AG10803 (cell line): ENCODE measurements around the gene FAM200C.

ENCODE experiments used
- DNase-seq: peaks from one replicate; pipeline ENCODE4 v3.0.0; 2010; ENCODE audit warnings: low read depth
- H3K4me3 ChIP-seq: 2 replicates; pipeline ENCODE4 v1.5.1; 2011; ENCODE audit warnings: mild to moderate bottlenecking, low read length, control low read depth
- TF ChIP-seq, protein P1 (sequence below): conservative IDR thresholded peaks from 2 replicates; pipeline ENCODE4 v1.5.1; 2011; ENCODE audit warnings: mild to moderate bottlenecking, low read length, control low read depth, inconsistent platforms

Gene FAM200C

GRCh38 chr5:160369990-160370712 is 29.7 kb downstream of the FAM200C start, which contains the start of gene C1QTNF2:
TSS of gene C1QTNF2 (minus strand) at chr5:160370626. CDS start at chr5:160355011, 15,615 bp downstream.
- TF ChIP-seq, protein P1, sequence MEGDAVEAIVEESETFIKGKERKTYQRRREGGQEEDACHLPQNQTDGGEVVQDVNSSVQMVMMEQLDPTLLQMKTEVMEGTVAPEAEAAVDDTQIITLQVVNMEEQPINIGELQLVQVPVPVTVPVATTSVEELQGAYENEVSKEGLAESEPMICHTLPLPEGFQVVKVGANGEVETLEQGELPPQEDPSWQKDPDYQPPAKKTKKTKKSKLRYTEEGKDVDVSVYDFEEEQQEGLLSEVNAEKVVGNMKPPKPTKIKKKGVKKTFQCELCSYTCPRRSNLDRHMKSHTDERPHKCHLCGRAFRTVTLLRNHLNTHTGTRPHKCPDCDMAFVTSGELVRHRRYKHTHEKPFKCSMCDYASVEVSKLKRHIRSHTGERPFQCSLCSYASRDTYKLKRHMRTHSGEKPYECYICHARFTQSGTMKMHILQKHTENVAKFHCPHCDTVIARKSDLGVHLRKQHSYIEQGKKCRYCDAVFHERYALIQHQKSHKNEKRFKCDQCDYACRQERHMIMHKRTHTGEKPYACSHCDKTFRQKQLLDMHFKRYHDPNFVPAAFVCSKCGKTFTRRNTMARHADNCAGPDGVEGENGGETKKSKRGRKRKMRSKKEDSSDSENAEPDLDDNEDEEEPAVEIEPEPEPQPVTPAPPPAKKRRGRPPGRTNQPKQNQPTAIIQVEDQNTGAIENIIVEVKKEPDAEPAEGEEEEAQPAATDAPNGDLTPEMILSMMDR = no peak
- H3K4me3 ChIP-seq = peak within 1 kb of the TSS; percentile 63
- peak; percentile 70 for DNase-seq

- no peak overlapping the region for H3K4me3 ChIP-seq
- DNase-seq = no peak
- TF ChIP-seq, protein P1 = no peak
Observed at GRCh38 chr5:160367885-160368284, 32.0 kb downstream of the FAM200C start.

GRCh38 chr5:160367261-160367660 is 32.6 kb downstream of the FAM200C start:
- H3K4me3 ChIP-seq = no peak overlapping the region
- TF ChIP-seq, protein P1 = no peak
- DNase-seq = no peak

GRCh38 chr5:160366230-160366629 is 33.6 kb downstream of the FAM200C start:
- no peak for DNase-seq
- TF ChIP-seq, protein P1 = no peak
- no peak overlapping the region for H3K4me3 ChIP-seq

- H3K4me3 ChIP-seq = no peak overlapping the region
- peak; percentile 47 for DNase-seq
- TF ChIP-seq, protein P1 = no peak; the same call in 1 of the 2 replicates
Observed at GRCh38 chr5:160363660-160364395, 36.0 kb downstream of the FAM200C start.

GRCh38 chr5:160363211-160363610 is 36.6 kb downstream of the FAM200C start:
- TF ChIP-seq, protein P1 = no peak

More at GRCh38 chr5:160363211-160363610, 36.6 kb downstream of the FAM200C start:
- no peak overlapping the region for H3K4me3 ChIP-seq
- peak; percentile 17 for DNase-seq
